Measurements from ENCODE around the gene SP100.

GRCh38 chr2:230417436-230417835, 1.4 kb downstream of the SP100 start:
- TF ChIP-seq POLR2A (IDR thresholded peaks at IDR 0.05): no peak
- no peak for TF ChIP-seq CTCF (IDR thresholded peaks at IDR 0.05)

All from gastroesophageal sphincter (tissue), 3 donors.